Activated CD8-positive, alpha-beta memory T cell treated with anti-CD3 and anti-CD28 coated beads, Interleukin-2, amount 50 U/mL, for 1 hour (primary cell): ENCODE measurements around the gene C5AR1.
"Not testable (repeated sequence)": the region's sequence is repeated elsewhere in the genome, so short reads cannot be mapped to it uniquely, and the experiment has no call there.

Experiments
- DNase-seq: peaks from one replicate; pipeline ENCODE4 v3.0.0-alpha.2; 2020; ENCODE audit errors: extremely low read depth

Gene C5AR1

DNA sequence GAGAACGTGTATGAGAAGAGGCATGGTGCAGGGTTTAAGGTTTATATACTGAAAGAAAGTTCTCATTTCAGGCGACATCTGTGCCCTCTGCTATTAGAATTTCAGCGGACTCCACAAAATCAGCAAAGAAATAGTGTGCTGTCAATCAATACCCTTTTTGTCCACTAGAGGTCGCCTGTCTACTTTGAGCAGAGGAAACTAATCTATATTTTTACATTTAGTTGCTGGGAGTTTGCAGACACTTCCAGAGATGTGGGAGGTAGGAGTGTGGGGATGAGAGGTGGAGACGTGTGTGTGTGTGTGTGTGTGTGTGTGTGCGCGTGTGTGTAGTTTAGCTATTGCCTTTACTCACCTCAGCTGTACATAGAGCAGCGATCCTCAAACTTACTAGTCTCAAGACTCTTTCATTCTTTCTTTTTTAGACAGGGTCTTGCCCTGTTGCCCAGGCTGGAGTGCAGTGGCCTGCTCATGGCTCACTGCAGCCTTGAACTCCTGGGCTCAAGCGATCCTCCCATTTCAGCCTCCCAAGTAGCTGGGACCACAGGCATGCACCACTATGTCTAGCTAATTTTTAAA, 25.2 kb upstream of the C5AR1 start:
- no peak for DNase-seq

DNA sequence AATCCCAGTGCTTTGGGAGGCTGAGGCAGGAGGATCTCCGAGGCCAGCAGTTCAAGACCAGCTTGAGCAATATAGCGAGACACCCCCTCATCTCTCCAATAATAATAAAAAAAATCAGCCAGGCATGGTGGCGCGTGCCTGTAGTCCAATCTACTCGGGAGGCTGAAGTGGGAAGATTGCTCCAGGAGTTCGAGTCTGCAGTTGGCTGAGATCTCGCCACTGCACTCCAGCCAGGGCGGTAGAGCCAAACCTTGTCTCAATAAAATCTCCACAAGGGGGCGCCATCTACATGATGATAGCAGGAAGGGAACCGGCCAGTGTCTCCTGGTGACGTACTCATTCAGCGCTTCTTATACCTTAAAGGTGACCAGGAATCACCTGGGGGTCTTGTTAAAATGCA, 13.6 kb upstream of the C5AR1 start:
- DNase-seq, result peak; percentile 81

DNA sequence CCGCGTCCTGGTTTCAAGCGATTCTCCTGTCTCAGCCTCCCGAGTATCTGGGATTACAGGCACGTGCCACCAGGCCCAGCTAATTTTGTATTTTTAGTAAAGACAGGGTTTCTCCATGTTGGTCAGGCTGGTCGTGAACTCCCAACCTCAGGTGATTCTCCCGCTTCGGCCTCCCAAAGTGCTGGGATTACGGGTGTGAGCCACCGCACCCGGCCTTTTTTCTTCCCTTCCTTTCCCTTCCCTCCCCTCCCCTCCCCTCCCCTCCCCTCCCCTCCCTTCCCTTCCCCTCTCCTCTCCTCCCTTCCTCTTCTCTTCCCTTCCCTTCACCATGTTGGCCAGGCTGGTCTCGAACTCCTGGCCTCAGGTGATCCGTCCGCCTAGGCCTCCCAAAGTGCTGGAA, 8.8 kb upstream of the C5AR1 start:
- DNase-seq, result not testable (repeated sequence)

DNA sequence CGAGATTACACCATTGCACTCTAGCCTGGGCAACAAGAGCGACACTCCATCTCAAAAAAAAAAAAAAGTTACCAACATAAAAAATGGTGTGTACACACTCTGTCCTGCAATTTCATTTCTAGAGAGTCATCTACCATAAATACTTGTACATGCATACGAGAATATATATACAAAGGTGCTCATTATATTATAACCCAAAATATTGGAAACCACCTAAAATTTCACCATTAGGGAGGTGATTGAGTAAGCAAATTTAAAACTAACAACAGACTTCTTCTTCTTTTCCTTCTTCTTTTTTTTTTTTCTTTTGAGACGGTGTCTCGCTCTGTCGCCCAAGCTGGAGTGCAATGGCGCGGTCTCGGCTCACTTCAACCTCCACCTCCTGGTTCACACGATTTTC, 7.4 kb upstream of the C5AR1 start:
- no peak for DNase-seq

DNA sequence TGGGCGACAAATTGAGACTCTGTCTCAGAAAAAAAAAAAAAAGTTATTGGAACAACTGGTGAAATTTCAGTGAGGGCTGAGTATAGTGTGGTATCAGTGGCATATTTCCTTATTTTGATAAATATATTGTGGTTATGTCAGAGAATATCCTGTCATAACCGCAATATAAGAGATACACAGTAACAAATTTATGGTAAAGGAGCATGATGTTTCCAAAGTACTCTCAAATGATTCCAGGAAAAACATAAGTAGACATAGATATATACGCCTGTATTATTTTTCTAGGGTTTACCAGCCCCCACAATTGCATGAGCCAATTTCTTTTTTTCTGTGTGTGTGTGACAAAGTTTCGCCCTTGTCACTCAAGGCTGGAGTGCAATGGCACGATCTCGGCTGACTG, 5.7 kb upstream of the C5AR1 start:
- no peak for DNase-seq

DNA sequence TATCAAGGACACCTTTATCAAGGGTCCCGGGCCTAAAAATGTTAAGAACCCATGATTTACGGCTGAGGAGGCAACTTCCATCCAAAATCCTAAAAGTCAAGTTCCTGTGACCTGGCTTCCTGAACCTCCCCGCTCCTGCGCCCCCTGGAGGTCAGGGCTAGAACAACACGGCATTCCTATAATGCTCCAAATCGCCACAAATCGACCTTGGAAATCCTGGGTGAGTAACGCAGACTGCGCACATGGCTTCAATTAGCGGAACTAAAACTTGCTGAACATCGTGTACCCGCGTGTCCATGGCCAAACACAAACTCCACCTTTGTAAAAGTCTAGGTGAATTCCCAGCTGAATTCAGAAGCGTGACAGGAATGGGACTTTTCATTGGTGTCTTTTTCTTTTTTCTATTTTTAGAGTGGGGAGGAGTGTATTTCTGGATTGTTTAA, 4.3 kb upstream of the C5AR1 start:
- DNase-seq, result no peak

DNA sequence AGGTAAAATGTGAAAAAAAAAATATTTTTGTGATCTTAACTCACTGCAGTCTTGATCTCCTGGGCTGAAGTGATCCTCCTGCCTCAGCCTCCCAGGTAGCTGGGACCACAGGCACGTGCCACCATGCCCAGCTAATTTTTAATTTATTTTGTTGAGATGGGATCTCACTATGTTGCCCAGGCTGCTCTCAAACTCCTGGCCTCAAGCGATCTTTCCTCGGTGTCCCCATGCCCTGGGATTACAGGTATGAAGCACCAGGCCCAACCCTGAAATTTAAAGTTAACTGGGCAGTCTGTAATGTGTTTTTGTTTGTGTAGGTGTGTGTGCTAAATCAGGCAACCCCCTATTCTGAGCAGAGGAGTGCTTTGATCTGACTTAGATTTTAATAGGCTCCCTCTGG, 3.4 kb upstream of the C5AR1 start:
- no peak for DNase-seq

DNA sequence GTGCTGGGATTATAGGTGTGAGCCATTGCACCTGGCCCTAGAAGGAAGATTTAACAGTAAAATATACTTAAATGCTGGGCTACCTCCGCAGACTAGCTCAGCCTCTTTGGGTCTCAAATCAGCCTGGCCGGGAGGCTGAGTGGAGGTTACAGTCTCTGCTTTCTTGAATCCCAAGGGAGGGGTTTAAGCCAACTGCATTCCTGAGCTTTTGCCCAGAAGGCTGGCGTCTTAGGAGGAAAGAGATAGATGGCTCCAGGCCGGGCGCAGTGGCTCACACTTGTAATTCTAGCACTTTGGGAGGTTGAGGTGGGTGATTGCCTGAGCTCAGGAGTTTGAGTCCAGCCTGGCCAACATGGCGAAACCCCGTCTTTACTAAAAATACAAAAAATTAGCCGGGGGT, 623 bp upstream of the C5AR1 start:
- no peak for DNase-seq

DNA sequence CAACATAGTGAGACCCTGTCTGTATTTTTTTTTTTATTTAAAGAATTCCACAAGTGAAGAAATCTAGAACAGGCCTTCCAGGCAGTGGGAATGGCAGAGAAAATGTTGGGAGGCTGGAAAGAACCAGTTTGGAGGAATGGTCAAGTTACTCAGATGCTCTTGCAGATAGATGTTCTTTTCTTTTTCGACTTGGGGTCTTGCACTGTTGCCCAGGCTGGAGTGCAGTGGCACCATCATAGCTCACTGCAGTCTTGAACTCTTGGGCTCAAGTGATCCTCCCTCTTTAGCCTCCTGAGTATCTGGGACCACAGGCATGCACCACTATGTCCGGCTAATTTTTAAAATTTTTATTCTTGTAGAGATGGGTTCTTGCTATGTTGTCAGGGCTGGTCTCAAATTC, 662 bp downstream of the C5AR1 start:
- DNase-seq, result no peak

DNA sequence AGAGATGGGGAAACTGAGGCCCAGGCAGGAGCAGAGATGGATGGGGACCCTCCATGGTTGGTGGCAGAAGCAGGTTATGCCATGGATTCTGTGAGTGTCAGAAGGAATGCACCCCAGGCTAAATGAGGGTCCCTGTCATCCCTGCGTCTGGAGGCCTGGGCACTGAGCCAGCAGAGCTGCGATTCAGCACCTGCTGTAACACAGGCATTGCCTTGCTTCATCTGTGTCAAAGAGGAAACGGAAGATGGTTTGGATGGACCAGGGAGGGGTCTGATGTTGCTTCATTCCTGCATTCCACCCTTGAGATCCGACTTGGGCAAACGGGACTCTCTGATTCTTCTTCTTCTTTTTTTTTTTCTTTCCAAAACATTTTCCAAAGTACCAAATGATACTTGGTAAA, 1.2 kb downstream of the C5AR1 start:
- DNase-seq, result no peak

DNA sequence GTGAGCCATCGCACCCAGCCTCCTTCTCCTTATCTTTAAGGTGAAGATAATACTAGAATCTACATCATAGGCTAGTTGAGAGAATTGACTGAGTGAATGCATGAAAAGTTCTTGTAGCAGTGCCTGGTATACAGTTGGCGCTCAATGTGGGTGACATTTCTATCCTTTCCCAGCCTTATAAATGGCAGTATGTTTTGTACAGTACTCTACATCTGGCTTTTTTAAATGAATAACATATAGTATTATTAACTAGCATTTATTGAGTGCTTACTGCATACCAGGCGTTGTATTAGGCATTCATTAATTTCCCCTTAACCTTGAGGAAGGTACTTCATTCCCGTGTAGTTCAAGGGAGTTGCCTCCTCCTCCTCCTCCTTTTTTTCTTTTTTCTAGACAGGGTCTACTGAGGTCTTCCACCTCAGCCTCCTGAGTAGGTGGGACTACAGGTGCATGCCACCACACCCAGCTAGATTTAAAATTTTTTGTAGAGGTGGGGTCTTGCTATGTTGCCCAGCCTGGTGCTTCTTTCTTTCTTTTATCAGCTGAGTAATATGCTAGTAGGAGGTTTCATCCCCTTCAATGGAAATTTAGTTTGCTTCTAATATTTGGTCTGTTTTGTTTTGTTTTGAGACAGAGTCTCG, 2.8 kb downstream of the C5AR1 start:
- DNase-seq, result no peak

DNA sequence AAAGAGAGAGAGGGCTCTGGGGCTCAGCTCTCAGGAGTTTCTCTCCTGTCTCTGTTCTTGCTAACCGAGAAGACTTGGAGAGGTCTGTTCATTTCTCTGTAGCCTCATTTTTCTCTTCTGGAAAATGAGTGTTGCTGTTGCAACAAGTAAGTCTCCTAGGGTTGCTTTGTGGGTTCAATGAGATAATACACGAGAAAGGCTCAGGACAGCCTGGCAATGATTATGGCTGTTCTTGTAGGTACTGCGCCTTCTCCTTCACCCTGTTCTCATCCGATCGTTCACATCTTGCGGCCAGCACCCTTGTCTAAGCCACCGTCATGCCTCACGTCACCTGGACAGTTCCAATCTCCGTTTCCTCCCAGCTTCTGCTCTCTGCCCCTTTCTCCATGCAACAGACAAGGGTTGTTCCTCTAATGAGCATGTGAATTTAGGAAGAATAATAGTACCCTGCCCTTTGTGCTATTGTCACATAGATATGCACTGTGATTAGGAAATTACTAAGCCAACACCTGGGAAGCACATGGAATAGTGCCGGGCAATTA, 4.2 kb downstream of the C5AR1 start:
- DNase-seq, result no peak

DNA sequence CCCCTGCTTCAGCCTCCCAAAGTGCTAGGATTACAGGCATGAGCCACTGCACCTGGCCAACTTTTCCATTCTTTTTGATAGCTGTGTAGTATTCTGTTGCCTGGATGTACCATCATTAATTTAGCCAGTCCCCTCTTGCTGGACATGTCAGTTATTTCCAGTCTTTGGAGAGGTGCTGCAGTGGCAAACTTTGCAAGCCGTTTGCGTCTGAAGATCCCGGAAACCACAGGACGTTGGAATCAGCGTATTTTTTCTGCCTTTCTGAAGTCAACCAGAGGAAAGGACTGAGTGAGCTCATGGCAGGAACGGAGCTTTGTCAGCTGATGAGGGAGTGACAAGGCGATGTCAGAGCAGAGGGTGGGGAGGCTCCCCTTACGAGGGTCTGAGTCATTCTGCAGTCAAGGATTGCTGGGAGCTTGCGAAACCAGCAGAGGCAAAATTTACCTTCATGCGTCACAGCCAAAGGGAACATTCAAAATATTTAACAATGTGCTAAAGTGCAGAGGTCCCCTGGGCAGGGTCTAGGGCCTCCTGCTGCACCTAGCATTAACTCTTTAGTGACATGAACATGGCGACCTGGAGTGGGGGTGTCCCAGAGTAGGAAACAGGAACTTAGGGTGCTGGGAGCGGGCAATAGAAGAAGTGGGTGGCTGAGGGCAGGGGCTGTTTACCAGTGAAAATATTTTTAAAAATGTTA, 5.6 kb downstream of the C5AR1 start:
- no peak for DNase-seq

DNA sequence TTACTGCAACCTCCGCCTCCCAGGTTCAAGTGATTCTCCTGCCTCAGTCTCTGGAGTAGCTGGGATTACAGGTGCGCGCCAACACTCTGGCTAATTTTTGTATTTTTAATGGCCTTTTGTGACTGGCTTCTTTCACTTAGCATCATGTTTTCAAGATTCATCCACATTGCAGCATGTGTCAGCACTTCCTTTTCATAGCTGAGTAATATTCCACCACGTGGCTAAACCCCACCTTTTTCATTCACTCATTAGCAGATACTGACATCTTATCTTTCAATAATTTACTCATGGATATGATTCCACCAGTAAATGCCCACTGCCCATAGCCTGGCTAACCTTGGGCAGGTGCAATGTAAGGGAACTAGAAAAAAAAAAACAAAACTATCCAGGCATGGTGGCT, 6.9 kb downstream of the C5AR1 start:
- no peak for DNase-seq

DNA sequence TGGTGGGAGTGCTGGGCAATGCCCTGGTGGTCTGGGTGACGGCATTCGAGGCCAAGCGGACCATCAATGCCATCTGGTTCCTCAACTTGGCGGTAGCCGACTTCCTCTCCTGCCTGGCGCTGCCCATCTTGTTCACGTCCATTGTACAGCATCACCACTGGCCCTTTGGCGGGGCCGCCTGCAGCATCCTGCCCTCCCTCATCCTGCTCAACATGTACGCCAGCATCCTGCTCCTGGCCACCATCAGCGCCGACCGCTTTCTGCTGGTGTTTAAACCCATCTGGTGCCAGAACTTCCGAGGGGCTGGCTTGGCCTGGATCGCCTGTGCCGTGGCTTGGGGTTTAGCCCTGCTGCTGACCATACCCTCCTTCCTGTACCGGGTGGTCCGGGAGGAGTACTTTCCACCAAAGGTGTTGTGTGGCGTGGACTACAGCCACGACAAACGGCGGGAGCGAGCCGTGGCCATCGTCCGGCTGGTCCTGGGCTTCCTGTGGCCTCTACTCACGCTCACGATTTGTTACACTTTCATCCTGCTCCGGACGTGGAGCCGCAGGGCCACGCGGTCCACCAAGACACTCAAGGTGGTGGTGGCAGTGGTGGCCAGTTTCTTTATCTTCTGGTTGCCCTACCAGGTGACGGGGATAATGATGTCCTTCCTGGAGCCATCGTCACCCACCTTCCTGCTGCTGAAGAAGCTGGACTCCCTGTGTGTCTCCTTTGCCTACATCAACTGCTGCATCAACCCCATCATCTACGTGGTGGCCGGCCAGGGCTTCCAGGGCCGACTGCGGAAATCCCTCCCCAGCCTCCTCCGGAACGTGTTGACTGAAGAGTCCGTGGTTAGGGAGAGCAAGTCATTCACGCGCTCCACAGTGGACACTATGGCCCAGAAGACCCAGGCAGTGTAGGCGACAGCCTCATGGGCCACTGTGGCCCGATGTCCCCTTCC, 10.5 kb downstream of the C5AR1 start:
- DNase-seq, result no peak

DNA sequence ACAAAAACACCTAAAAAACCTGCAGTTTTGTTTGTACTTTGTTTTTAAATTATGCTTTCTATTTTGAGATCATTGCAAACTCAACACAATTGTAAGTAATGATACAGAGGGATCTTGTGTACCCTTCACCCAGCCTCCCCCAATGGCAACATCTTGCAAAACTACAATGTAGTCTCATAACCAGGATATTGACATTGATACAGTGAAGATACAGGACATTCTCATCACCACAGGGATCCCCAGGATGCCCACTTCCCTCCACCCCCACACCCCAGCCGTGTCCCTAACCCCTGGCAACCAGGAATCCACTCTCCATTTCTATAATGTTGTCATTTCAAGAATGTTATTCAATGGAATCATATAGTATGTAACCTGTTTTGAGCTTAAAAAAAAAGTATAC, 12.0 kb downstream of the C5AR1 start:
- DNase-seq, result no peak

DNA sequence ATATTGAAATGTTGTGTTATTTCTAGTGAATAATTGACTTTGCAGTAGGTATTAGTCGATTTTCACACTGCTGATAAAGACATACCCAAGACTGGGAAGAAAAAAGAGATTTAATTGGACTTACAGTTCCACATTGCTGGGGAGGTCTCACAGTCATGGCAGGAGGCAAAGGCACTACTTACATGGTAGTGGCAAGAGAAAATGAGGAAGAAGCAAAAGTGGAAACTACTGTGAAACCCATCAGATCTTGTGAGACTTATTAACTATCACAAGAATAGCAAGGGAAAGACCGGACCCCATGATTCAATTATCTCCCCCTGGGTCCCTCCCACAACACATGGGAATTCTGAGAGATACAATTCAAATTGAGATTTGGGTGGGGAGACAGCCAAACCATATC, 12.4 kb downstream of the C5AR1 start:
- DNase-seq, result no peak

DNA sequence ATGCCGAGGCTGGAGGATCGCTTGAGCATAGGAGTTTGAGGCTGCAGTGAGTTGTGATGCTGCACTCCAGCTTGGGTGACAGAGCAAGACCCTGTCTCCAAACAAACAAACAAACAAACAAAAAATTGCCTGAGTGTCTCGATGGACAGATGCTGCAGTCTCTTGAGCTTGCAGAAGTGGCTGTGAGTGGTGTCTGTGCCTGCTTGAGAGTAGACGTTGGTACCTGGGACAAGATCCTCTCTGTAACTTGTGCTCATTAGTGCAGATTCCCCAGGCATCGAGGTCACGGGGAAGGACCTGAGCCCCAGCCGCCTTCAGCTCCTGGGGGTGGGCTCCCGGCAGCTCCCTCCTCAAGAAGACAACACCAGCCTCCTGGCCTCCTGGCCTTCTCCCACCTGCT, 13.7 kb downstream of the C5AR1 start:
- DNase-seq, result no peak

DNA sequence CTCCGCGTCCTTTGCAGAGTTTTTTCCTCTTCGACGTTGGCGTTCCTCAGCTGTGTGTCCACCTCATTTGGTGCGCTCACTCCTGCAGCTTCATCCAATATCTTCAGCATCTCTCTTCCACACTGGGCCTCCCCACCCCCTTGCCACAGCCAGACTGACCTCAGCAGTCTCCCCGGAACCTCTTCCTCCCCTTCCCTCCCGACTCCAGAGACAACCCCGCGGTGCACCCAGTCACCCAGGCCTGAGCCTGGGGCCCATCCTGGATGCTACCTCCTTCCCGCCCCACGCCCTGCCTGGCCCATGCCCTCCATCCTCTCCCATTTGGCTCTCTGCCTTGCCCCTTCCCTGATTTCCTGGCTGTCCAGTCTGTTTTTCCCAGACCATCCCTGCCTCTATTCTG, 14.2 kb downstream of the C5AR1 start:
- no peak for DNase-seq

DNA sequence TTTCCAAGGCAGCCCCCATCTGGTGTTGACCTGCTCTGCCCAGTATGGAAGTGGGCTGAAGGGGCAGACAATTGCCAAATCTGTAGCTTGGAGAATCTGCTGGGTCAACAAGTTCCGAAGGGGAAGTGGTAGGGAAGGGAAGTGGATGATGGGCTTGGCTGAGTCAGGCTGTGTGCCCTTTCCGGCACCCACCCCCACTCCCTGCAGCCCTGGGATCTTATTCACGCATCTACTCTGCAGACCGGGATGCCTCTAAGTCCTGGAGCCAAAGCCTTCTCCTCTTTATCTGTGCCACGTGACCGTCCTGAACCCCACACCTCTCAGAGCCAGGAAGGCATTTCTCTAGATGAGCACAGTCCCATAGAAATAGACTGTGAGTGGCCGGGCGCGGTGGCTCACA, 14.8 kb downstream of the C5AR1 start:
- no peak for DNase-seq

DNA sequence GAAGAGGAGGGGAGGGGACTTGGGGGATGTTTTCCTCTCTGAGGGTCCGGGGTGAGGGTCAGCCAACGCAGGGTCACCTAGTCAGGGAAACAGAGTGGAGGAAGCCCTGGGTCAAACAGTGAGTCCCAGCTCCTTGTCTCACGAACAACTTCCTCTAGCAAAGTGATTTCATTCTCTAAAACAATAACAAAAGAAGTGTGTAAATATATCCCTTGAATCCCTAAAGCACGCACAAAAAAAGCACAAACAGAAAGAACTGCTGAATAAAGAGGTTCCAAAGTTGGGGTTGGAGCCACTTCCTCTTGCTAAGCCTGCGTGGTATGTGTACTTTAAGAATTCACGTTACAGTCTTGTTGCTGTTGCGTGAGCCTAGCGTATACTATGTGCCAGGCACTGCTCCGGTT, 20.8 kb downstream of the C5AR1 start:
- no peak for DNase-seq

DNA sequence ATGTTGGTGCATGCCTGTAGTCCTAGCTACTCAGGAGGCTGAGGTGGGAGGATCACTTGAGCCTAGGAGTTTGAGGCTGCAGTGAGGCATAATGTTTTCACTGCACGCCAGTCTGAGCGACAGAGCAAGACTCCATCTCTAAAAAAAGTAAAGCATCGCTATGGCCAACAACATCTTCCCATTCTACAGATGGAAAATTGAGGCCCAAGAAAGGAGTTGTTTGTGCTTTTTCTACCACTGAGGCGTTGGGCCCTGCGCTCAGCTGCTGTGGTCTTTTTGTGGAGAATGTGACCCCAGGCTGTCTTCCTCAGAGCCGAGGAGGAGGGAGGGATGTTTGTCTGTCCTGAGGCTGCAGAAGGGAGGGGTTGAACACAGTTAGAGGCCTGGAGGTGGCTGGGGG, 21.8 kb downstream of the C5AR1 start:
- DNase-seq, result no peak
